HFFc6 (cell line): ENCODE measurements around the gene LRCOL1. TPM values are rescaled to one million over a fixed set of nuclear protein-coding genes. Genes with fewer than 3 reads are reported as not detected.

ENCODE experiments used
- DNase-seq: peaks from one replicate; pipeline ENCODE4 v3.0.0-alpha.2; 2018
- H3K27ac Mint-ChIP-seq: 2 replicates; pipeline ENCODE4 v1.8.0; 2020; ENCODE audit warnings: mild to moderate bottlenecking, mixed read lengths
- H3K27me3 Mint-ChIP-seq: 2 replicates; pipeline ENCODE4 v1.8.0; 2021; ENCODE audit warnings: mild to moderate bottlenecking, moderate library complexity, mixed read lengths; ENCODE audit not compliant: insufficient read depth
- H3K36me3 Mint-ChIP-seq: 2 replicates; pipeline ENCODE4 v1.8.0; 2021; ENCODE audit warnings: low read depth, mixed read lengths
- H3K4me1 Mint-ChIP-seq: 2 replicates; pipeline ENCODE4 v1.8.0; 2020; ENCODE audit warnings: low read depth, mixed read lengths
- H3K4me3 Mint-ChIP-seq: 2 replicates; pipeline ENCODE4 v1.8.0; 2020; ENCODE audit warnings: mild to moderate bottlenecking, moderate library complexity, mixed read lengths
- H3K9me3 Mint-ChIP-seq: 2 replicates; pipeline ENCODE4 v1.8.0; 2020; ENCODE audit warnings: mild to moderate bottlenecking, mixed read lengths
- CTCF ChIP-seq: fragments of 200-600 bp; sonication (generic); IDR thresholded peaks from 2 replicates; pipeline ENCODE4 v1.5.0; 2021; ENCODE audit warnings: antibody characterized with exemption, mild to moderate bottlenecking
- microRNA-seq: library from miRNA; unstranded; fragments of <30 nt; microRNA quantifications from one replicate; pipeline ENCODE4, GENCODE V29; 2019
- total RNA-seq, 6 experiments: library from RNA; stranded (reverse); fragmentation: NEBNext Ultra II Directional; extraction: Animal tissue kit (Norgen Biotek cat#: 25700); gene quantifications; 2 replicates in 1 of 6; 3 replicates in 5 of 6; pipeline ENCODE4 v1.2.3, GENCODE V29; 2021

LRCOL1 gene
- total RNA-seq, 6 experiments from 2014 or later = 0.23 to 1.00 (median 0.52) TPM

- H3K4me1 Mint-ChIP-seq = no peaks in the 10 kb centered on the region
- H3K27me3 Mint-ChIP-seq = peaks cover 3% of the 10 kb centered on the region; the same call in 1 of the 2 replicates
- H3K27ac Mint-ChIP-seq = no peak overlapping the region
- TF ChIP-seq CTCF = no peak
- H3K9me3 Mint-ChIP-seq = no peaks in the 10 kb centered on the region
- H3K4me3 Mint-ChIP-seq = no peak overlapping the region
- no peak for DNase-seq
- H3K36me3 Mint-ChIP-seq = no peaks in the 10 kb centered on the region
Observed at GRCh38 chr12:132556801-132557200, 53.6 kb downstream of the LRCOL1 start.

GRCh38 chr12:132556216-132556615 lies 54.2 kb downstream of the LRCOL1 start:
- H3K27me3 Mint-ChIP-seq = peaks cover 3% of the 10 kb centered on the region; the same call in 1 of the 2 replicates
- no peaks in the 10 kb centered on the region for H3K9me3 Mint-ChIP-seq
- H3K4me1 Mint-ChIP-seq = no peaks in the 10 kb centered on the region
- no peaks in the 10 kb centered on the region for H3K36me3 Mint-ChIP-seq
- DNase-seq = no peak
- TF ChIP-seq CTCF = no peak
- H3K27ac Mint-ChIP-seq = no peak overlapping the region
- no peak overlapping the region for H3K4me3 Mint-ChIP-seq

- DNase-seq = no peak
- no peak overlapping the region for H3K27ac Mint-ChIP-seq
- H3K36me3 Mint-ChIP-seq = no peaks in the 10 kb centered on the region
- H3K4me3 Mint-ChIP-seq = no peak overlapping the region
- H3K4me1 Mint-ChIP-seq = no peaks in the 10 kb centered on the region
- no peaks in the 10 kb centered on the region for H3K9me3 Mint-ChIP-seq
- TF ChIP-seq CTCF = no peak
- H3K27me3 Mint-ChIP-seq = peaks cover 3% of the 10 kb centered on the region; the same call in 1 of the 2 replicates
Observed at GRCh38 chr12:132555686-132556085, 54.7 kb downstream of the LRCOL1 start.

- H3K27me3 Mint-ChIP-seq = peaks cover 3% of the 10 kb centered on the region; the same call in 1 of the 2 replicates
- H3K4me1 Mint-ChIP-seq = no peaks in the 10 kb centered on the region
- DNase-seq = no peak
- no peak overlapping the region for H3K27ac Mint-ChIP-seq
- H3K4me3 Mint-ChIP-seq = no peak overlapping the region
- TF ChIP-seq CTCF = peak; percentile 62
- no peaks in the 10 kb centered on the region for H3K9me3 Mint-ChIP-seq
- no peaks in the 10 kb centered on the region for H3K36me3 Mint-ChIP-seq
Observed at GRCh38 chr12:132554845-132555630, 55.3 kb downstream of the LRCOL1 start.

Small RNA genes within 50 kb of the gene (microRNA-seq; reads per million reads assigned to microRNA genes)
- 7.7 reads per million, percentile 2 among the genes with 10 or more reads in this experiment for gene MIR6763

Other genes starting within 250 kb of the LRCOL1 start
- gene FBRSL1, start 120.4 kb downstream of the LRCOL1 start, total RNA-seq = 10 to 100 TPM; 25.1 to 34.0 (median 30.1) TPM
- gene P2RX2, start 8.2 kb upstream of the LRCOL1 start, total RNA-seq = not detected
- 10 to 100 TPM; 19.4 to 35.5 (median 29.3) TPM for gene POLE, start 76.8 kb upstream of the LRCOL1 start, total RNA-seq
- gene PXMP2, start 77.0 kb upstream of the LRCOL1 start, total RNA-seq = 10 to 100 TPM; 19.8 to 22.6 (median 21.9) TPM
- 10 to 100 TPM; 33.5 to 46.0 (median 39.2) TPM for gene PGAM5, start 100.3 kb upstream of the LRCOL1 start, total RNA-seq
- gene ANKLE2, start 151.2 kb upstream of the LRCOL1 start, total RNA-seq = 10 to 100 TPM; 43.7 to 54.6 (median 47.2) TPM
- 100 to 1,000 TPM; 108 to 121 (median 115) TPM for gene GOLGA3, start 218.3 kb upstream of the LRCOL1 start, total RNA-seq